GM18498 (cell line): Measurements from ENCODE around the gene ZDHHC21.

Source experiments
- ATAC-seq: cut with Tn5 transposase; IDR thresholded peaks from one replicate; pipeline ENCODE4 v1.9.1; 2021; ENCODE audit warnings: mild to moderate bottlenecking, moderate library complexity; ENCODE audit not compliant: unreplicated experiment

Gene ZDHHC21

GRCh38 chr9:14618836-14619420, 74.3 kb downstream of the ZDHHC21 start:
- no peak for ATAC-seq

GRCh38 chr9:14616188-14616982, 76.8 kb downstream of the ZDHHC21 start:
- peak; percentile 83 for ATAC-seq

- ATAC-seq: no peak
These were observed 84.7 kb downstream of the ZDHHC21 start for GRCh38 chr9:14608540-14608939.

GRCh38 chr9:14597171-14597799, 95.9 kb downstream of the ZDHHC21 start:
- no peak for ATAC-seq

- ATAC-seq: no peak
These were observed 99.8 kb downstream of the ZDHHC21 start for GRCh38 chr9:14593406-14593805.

GRCh38 chr9:14591411-14591810, 101.8 kb downstream of the ZDHHC21 start:
- ATAC-seq: no peak

- peak; percentile 99 for ATAC-seq
These were observed 107.3 kb downstream of the ZDHHC21 start for GRCh38 chr9:14585730-14586473.

- ATAC-seq: no peak
These were observed 108.7 kb downstream of the ZDHHC21 start for GRCh38 chr9:14584571-14584970.

- no peak for ATAC-seq
These were observed 115.2 kb downstream of the ZDHHC21 start for GRCh38 chr9:14578030-14578429.

- no peak for ATAC-seq
These were observed 119.1 kb downstream of the ZDHHC21 start for GRCh38 chr9:14574173-14574572.

GRCh38 chr9:14573319-14573718, 119.9 kb downstream of the ZDHHC21 start:
- ATAC-seq: no peak

GRCh38 chr9:14565352-14566016, 127.7 kb downstream of the ZDHHC21 start:
- peak; percentile 53 for ATAC-seq

- no peak for ATAC-seq
These were observed 129.2 kb downstream of the ZDHHC21 start for GRCh38 chr9:14563902-14564624.

GRCh38 chr9:14561929-14562405, 131.3 kb downstream of the ZDHHC21 start:
- ATAC-seq: no peak
